ACC112 (cell line): ENCODE measurements around the gene BDKRB1.

Source experiments
- H2AFZ ChIP-seq: fragments of 200-600 bp; sonication (generic); one replicate; pipeline ENCODE4 v1.6.0; 2017; ENCODE audit warnings: antibody characterized with exemption, low read length; ENCODE audit not compliant: unreplicated experiment
- H3K27ac ChIP-seq: fragments of 200-600 bp; sonication (generic); 2 replicates; pipeline ENCODE4 v1.5.1; 2014; ENCODE audit warnings: low read depth, mild to moderate bottlenecking, antibody characterized with exemption, low read length, moderate library complexity
- H3K27me3 ChIP-seq: fragments of 200-600 bp; sonication (generic); 2 replicates; pipeline ENCODE4 v1.6.1; 2014; ENCODE audit warnings: mild to moderate bottlenecking, antibody characterized with exemption, low read length, moderate library complexity, mixed read lengths; ENCODE audit not compliant: insufficient read depth
- H3K36me3 ChIP-seq: fragments of 200-600 bp; sonication (generic); 2 replicates; pipeline ENCODE4 v1.6.1; 2016; ENCODE audit warnings: mild to moderate bottlenecking, antibody characterized with exemption, low read length, moderate library complexity, mixed read lengths; ENCODE audit not compliant: insufficient read depth
- H3K4me1 ChIP-seq: fragments of 200-600 bp; sonication (generic); one replicate; pipeline ENCODE4 v1.6.1; 2016; ENCODE audit warnings: low read length, mixed read lengths; ENCODE audit not compliant: insufficient read depth, unreplicated experiment, control insufficient read depth
- H3K4me3 ChIP-seq: fragments of 200-600 bp; sonication (generic); 2 replicates; pipeline ENCODE4 v1.5.1; 2014; ENCODE audit warnings: mild to moderate bottlenecking, low read depth, low read length
- H3K79me2 ChIP-seq: fragments of 200-600 bp; sonication (generic); one replicate; pipeline ENCODE4 v1.6.0; 2016; ENCODE audit warnings: low read length; ENCODE audit not compliant: control insufficient read depth, unreplicated experiment, insufficient read depth

Gene BDKRB1

GRCh38 chr14:96217376-96217913 lies 38.6 kb upstream of the BDKRB1 start:
- Histone ChIP-seq H3K4me3 (no peak overlapping the region), H3K36me3 (no peaks in the 10 kb centered on the region), H3K27ac (no peak overlapping the region)

GRCh38 chr14:96221109-96221650 lies 34.8 kb upstream of the BDKRB1 start:
- Histone ChIP-seq H3K27ac (no peak overlapping the region), H3K4me1 (peaks cover 4% of the 10 kb centered on the region), H3K27me3 (no peaks in the 10 kb centered on the region), H2AFZ (no peak overlapping the region), H3K4me3 (no peak overlapping the region), H3K79me2 (no peaks in the 10 kb centered on the region), H3K36me3 (no peaks in the 10 kb centered on the region)

More at GRCh38 chr14:96217376-96217913, 38.6 kb upstream of the BDKRB1 start:
- H2AFZ ChIP-seq: no peak overlapping the region
- H3K79me2 ChIP-seq: no peaks in the 10 kb centered on the region
- H3K4me1 ChIP-seq: no peaks in the 10 kb centered on the region
- H3K27me3 ChIP-seq: no peaks in the 10 kb centered on the region

- Histone ChIP-seq H3K27ac (no peak overlapping the region), H3K79me2 (no peaks in the 10 kb centered on the region), H3K36me3 (no peaks in the 10 kb centered on the region), H3K4me1 (peaks cover 4% of the 10 kb centered on the region), H2AFZ (no peak overlapping the region), H3K4me3 (no peak overlapping the region), H3K27me3 (no peaks in the 10 kb centered on the region)
These were observed 34.2 kb upstream of the BDKRB1 start for GRCh38 chr14:96221841-96222240.

GRCh38 chr14:96224480-96225096 lies 31.4 kb upstream of the BDKRB1 start:
- no peak overlapping the region for H3K27ac ChIP-seq

GRCh38 chr14:96225213-96225612 lies 30.8 kb upstream of the BDKRB1 start:
- H3K4me3 ChIP-seq: no peak overlapping the region
- no peaks in the 10 kb centered on the region for H3K79me2 ChIP-seq
- no peaks in the 10 kb centered on the region for H3K27me3 ChIP-seq
- H3K27ac ChIP-seq: no peak overlapping the region
- no peak overlapping the region for H2AFZ ChIP-seq
- no peaks in the 10 kb centered on the region for H3K36me3 ChIP-seq
- H3K4me1 ChIP-seq: peaks cover 4% of the 10 kb centered on the region

More at GRCh38 chr14:96224480-96225096, 31.4 kb upstream of the BDKRB1 start:
- no peaks in the 10 kb centered on the region for H3K27me3 ChIP-seq
- no peak overlapping the region for H3K4me3 ChIP-seq
- H3K36me3 ChIP-seq: no peaks in the 10 kb centered on the region
- peaks cover 4% of the 10 kb centered on the region for H3K4me1 ChIP-seq
- H3K79me2 ChIP-seq: no peaks in the 10 kb centered on the region
- H2AFZ ChIP-seq: no peak overlapping the region

- Histone ChIP-seq H2AFZ (no peak overlapping the region), H3K4me1 (peaks cover 4% of the 10 kb centered on the region), H3K27ac (no peak overlapping the region)
These were observed 30.3 kb upstream of the BDKRB1 start for GRCh38 chr14:96225745-96226151.

GRCh38 chr14:96227428-96227827 lies 28.6 kb upstream of the BDKRB1 start:
- H3K4me1 ChIP-seq: peaks cover 4% of the 10 kb centered on the region
- H2AFZ ChIP-seq: no peak overlapping the region
- no peak overlapping the region for H3K4me3 ChIP-seq
- H3K36me3 ChIP-seq: no peaks in the 10 kb centered on the region
- H3K79me2 ChIP-seq: no peaks in the 10 kb centered on the region
- no peaks in the 10 kb centered on the region for H3K27me3 ChIP-seq
- no peak overlapping the region for H3K27ac ChIP-seq

More at GRCh38 chr14:96225745-96226151, 30.3 kb upstream of the BDKRB1 start:
- no peaks in the 10 kb centered on the region for H3K79me2 ChIP-seq
- H3K27me3 ChIP-seq: no peaks in the 10 kb centered on the region
- H3K4me3 ChIP-seq: no peak overlapping the region
- no peaks in the 10 kb centered on the region for H3K36me3 ChIP-seq

GRCh38 chr14:96229315-96229714 lies 26.7 kb upstream of the BDKRB1 start:
- no peaks in the 10 kb centered on the region for H3K79me2 ChIP-seq
- H3K36me3 ChIP-seq: no peaks in the 10 kb centered on the region
- peaks cover 10% of the 10 kb centered on the region for H3K4me1 ChIP-seq
- H3K4me3 ChIP-seq: no peak overlapping the region
- H3K27ac ChIP-seq: no peak overlapping the region
- no peak overlapping the region for H2AFZ ChIP-seq
- no peaks in the 10 kb centered on the region for H3K27me3 ChIP-seq

- H3K36me3 ChIP-seq: no peaks in the 10 kb centered on the region
- no peaks in the 10 kb centered on the region for H3K79me2 ChIP-seq
- H3K27me3 ChIP-seq: no peaks in the 10 kb centered on the region
- no peak overlapping the region for H3K4me3 ChIP-seq
- peaks cover 11% of the 10 kb centered on the region for H3K4me1 ChIP-seq
- no peak overlapping the region for H3K27ac ChIP-seq
- H2AFZ ChIP-seq: no peak overlapping the region
These were observed 25.0 kb upstream of the BDKRB1 start for GRCh38 chr14:96231056-96231455.

- Histone ChIP-seq H3K27ac (no peak overlapping the region), H3K4me3 (no peak overlapping the region), H3K36me3 (no peaks in the 10 kb centered on the region)
These were observed 24.4 kb upstream of the BDKRB1 start for GRCh38 chr14:96231526-96232130.

GRCh38 chr14:96232506-96232905 lies 23.5 kb upstream of the BDKRB1 start:
- Histone ChIP-seq H3K27ac (no peak overlapping the region), H3K27me3 (no peaks in the 10 kb centered on the region), H3K4me3 (no peak overlapping the region), H2AFZ (no peak overlapping the region), H3K79me2 (no peaks in the 10 kb centered on the region), H3K36me3 (no peaks in the 10 kb centered on the region), H3K4me1 (peaks cover 11% of the 10 kb centered on the region)

More at GRCh38 chr14:96231526-96232130, 24.4 kb upstream of the BDKRB1 start:
- peaks cover 11% of the 10 kb centered on the region for H3K4me1 ChIP-seq
- H3K79me2 ChIP-seq: no peaks in the 10 kb centered on the region
- no peak overlapping the region for H2AFZ ChIP-seq
- no peaks in the 10 kb centered on the region for H3K27me3 ChIP-seq
